OCI-LY3 (cell line): Measurements from ENCODE around the gene KLRB1.
"Not testable (repeated sequence)": the region's sequence is repeated elsewhere in the genome, so short reads cannot be mapped to it uniquely, and the experiment has no call there.

ENCODE experiments used
- H2AFZ ChIP-seq: fragments of 200-600, 300-600 bp; shearing (Covaris generic); 2 replicates; pipeline ENCODE4 v1.6.0; 2014; ENCODE audit warnings: antibody characterized with exemption, low read depth, low read length
- H3K27ac ChIP-seq: fragments of 200-600, 300-600 bp; sonication (generic); 2 replicates; pipeline ENCODE4 v1.5.1; 2014; ENCODE audit warnings: mild to moderate bottlenecking, low read length, moderate library complexity, mixed read lengths
- H3K27me3 ChIP-seq: fragments of 200-600, 300-600 bp; sonication (generic); 2 replicates; pipeline ENCODE4 v1.6.1; 2014; ENCODE audit warnings: low read depth, low read length, mixed read lengths
- H3K36me3 ChIP-seq: fragments of 200-600, 300-600 bp; sonication (generic); replicated peaks from 2 replicates; pipeline ENCODE3; 2014; ENCODE audit warnings: low read depth, low read length, mixed read lengths
- H3K4me1 ChIP-seq: fragments of 300-600, 200-600 bp; sonication (generic); 2 replicates; pipeline ENCODE4 v1.6.1; 2014; ENCODE audit warnings: low read length, mixed read lengths
- H3K4me2 ChIP-seq: fragments of 200-600, 300-600 bp; sonication (generic); 2 replicates; pipeline ENCODE4 v1.6.1; 2014; ENCODE audit warnings: low read length, mixed read lengths
- H3K4me3 ChIP-seq: fragments of 300-600, 200-600 bp; sonication (generic); 2 replicates; pipeline ENCODE4 v1.5.1; 2014; ENCODE audit warnings: antibody characterized with exemption, mild to moderate bottlenecking, low read length, moderate library complexity
- H3K79me2 ChIP-seq: fragments of 300-600, 200-600 bp; shearing (Covaris generic); 2 replicates; pipeline ENCODE4 v1.6.1; 2014; ENCODE audit warnings: mild to moderate bottlenecking, low read length, mixed read lengths
- H3K9ac ChIP-seq: fragments of 300-600, 200-600 bp; shearing (Covaris generic); 2 replicates; pipeline ENCODE4 v1.6.0; 2014; ENCODE audit warnings: mild to moderate bottlenecking, low read length, moderate library complexity
- H3K9me3 ChIP-seq: fragments of 200-600, 300-600 bp; shearing (Covaris generic); 2 replicates; pipeline ENCODE4 v1.6.1; 2014; ENCODE audit warnings: low read length, mixed read lengths; ENCODE audit not compliant: insufficient read depth
- H4K20me1 ChIP-seq: fragments of 200-600, 300-600 bp; sonication (generic); 2 replicates; pipeline ENCODE4 v1.6.1; 2016; ENCODE audit warnings: low read length, mixed read lengths; ENCODE audit not compliant: insufficient read depth

Gene KLRB1

GRCh38 chr12:9566113-9566512 is 41.6 kb downstream of the KLRB1 start:
- not testable (repeated sequence) for H3K27me3 ChIP-seq

GRCh38 chr12:9564418-9564817 is 43.3 kb downstream of the KLRB1 start:
- H3K4me2 ChIP-seq, H3K9ac ChIP-seq, H3K36me3 ChIP-seq, H3K27me3 ChIP-seq, H3K4me1 ChIP-seq, H3K27ac ChIP-seq, H3K79me2 ChIP-seq, H2AFZ ChIP-seq, H3K9me3 ChIP-seq, H3K4me3 ChIP-seq, H4K20me1 ChIP-seq: not testable (repeated sequence)

More at GRCh38 chr12:9566113-9566512, 41.6 kb downstream of the KLRB1 start:
- not testable (repeated sequence) for H2AFZ ChIP-seq, H3K4me1 ChIP-seq, H3K9ac ChIP-seq, H3K4me2 ChIP-seq, H3K36me3 ChIP-seq, H3K9me3 ChIP-seq, H3K27ac ChIP-seq, H4K20me1 ChIP-seq, H3K4me3 ChIP-seq, H3K79me2 ChIP-seq

- H4K20me1 ChIP-seq, H3K36me3 ChIP-seq, H3K79me2 ChIP-seq, H3K9ac ChIP-seq, H3K4me2 ChIP-seq, H3K9me3 ChIP-seq, H3K4me3 ChIP-seq, H3K27ac ChIP-seq, H3K27me3 ChIP-seq, H3K4me1 ChIP-seq, H2AFZ ChIP-seq: not testable (repeated sequence)
These were observed 44.8 kb downstream of the KLRB1 start for GRCh38 chr12:9562841-9563453.

GRCh38 chr12:9545489-9545888 is 62.2 kb downstream of the KLRB1 start:
- not testable (repeated sequence) for H4K20me1 ChIP-seq, H3K36me3 ChIP-seq, H3K4me1 ChIP-seq, H2AFZ ChIP-seq, H3K79me2 ChIP-seq, H3K4me2 ChIP-seq, H3K27me3 ChIP-seq, H3K27ac ChIP-seq, H3K4me3 ChIP-seq, H3K9me3 ChIP-seq, H3K9ac ChIP-seq
